GM12878 (cell line): ENCODE data around the gene TTC23. TPM values are rescaled to one million over a fixed set of nuclear protein-coding genes. Genes with fewer than 3 reads are reported as not detected.

ENCODE experiments used
- ATAC-seq: fragments of 200-7000 bp; cut with Tn5 transposase; 3 replicates; pipeline ENCODE4 v1.9.1; 2020; ENCODE audit warnings: mild to moderate bottlenecking, moderate library complexity
- BruUV-seq: library from RNA; stranded (reverse); fragments of 400-500 nt; replicated peaks from 2 replicates; lab custom pipeline; 2021; lab: Mats Ljungman, UMichigan
- CTCF ChIA-PET: fragments of 300-600 bp; sonication (Branson Sonifier 250); formaldehyde crosslinking; extraction: SDS; loops from one replicate; lab custom pipeline; 2021; ENCODE audit warnings: inconsistent platforms; lab: Yijun Ruan, JAX
- POLR2A ChIA-PET: fragments of 350-600 bp; formaldehyde crosslinking; extraction: SDS; loops from one replicate; lab custom pipeline; 2021; ENCODE audit warnings: inconsistent platforms; lab: Charles Lee
- RAD21 ChIA-PET: fragments of 300-600 bp; sonication (Branson Sonifier 250); formaldehyde crosslinking; loops from one replicate; lab custom pipeline; 2023; ENCODE audit warnings: antibody characterized with exemption; ENCODE audit not compliant: unreplicated experiment; lab: Charles Lee
- SMC1A ChIA-PET: fragments of 300-600 bp; sonication (Branson Sonifier 250); formaldehyde crosslinking; loops from one replicate; lab custom pipeline; 2023; ENCODE audit not compliant: unreplicated experiment, uncharacterized antibody; lab: Charles Lee
- DNase-seq: peaks from one replicate; pipeline ENCODE4 v3.0.0-alpha.2; 2011; ENCODE audit warnings: low read depth, low spot score
- FAIRE-seq: peaks from 3 replicates; lab custom pipeline; 2011; peaks lifted over from hg19 to GRCh38; lab: Jason Lieb, UNC
- H2AFZ ChIP-seq: 2 replicates; pipeline ENCODE4 v1.6.0; 2011; ENCODE audit warnings: low read depth, low read length, control low read depth; ENCODE audit not compliant: control insufficient read depth
- H3K27ac ChIP-seq: 2 replicates; pipeline ENCODE4 v1.5.1; 2011; ENCODE audit warnings: control low read depth; ENCODE audit not compliant: control insufficient read depth, insufficient read depth
- H3K27me3 ChIP-seq, 2 experiments: replicated peaks in 1 of 2; 2 replicates each; pipeline versions ENCODE4 v1.6.0 to v1.6.1; 2011; ENCODE audit warnings: low read length in 1 of 2; ENCODE audit not compliant: control insufficient read depth in 2 of 2, insufficient read depth in 2 of 2
- H3K36me3 ChIP-seq, 2 experiments: 2 replicates each; pipeline ENCODE4 v1.5.1; 2011; ENCODE audit warnings: low read length in 1 of 2; ENCODE audit not compliant: control insufficient read depth in 2 of 2, insufficient read depth in 2 of 2
- H3K4me1 ChIP-seq: 2 replicates; pipeline ENCODE4 v1.6.1; 2011; ENCODE audit warnings: mild to moderate bottlenecking, low read length, moderate library complexity, mixed read lengths; ENCODE audit not compliant: control insufficient read depth, insufficient read depth
- H3K4me2 ChIP-seq: 2 replicates; pipeline ENCODE4 v1.6.0; 2011; ENCODE audit warnings: control low read depth; ENCODE audit not compliant: control insufficient read depth, insufficient read depth
- H3K4me3 ChIP-seq: fragments of 200-600 bp; sonication (generic); 2 replicates; pipeline ENCODE4 v1.5.1; 2016
- H3K79me2 ChIP-seq: 2 replicates; pipeline ENCODE4 v1.6.0; 2011; ENCODE audit warnings: low read length; ENCODE audit not compliant: control insufficient read depth, insufficient read depth
- H3K9ac ChIP-seq: 2 replicates; pipeline ENCODE4 v1.8.0; 2011; ENCODE audit warnings: low read length, control low read depth, mixed read lengths; ENCODE audit not compliant: control insufficient read depth, insufficient read depth
- H3K9me3 ChIP-seq: replicated peaks from 3 replicates; pipeline ENCODE4 v1.5.1; 2011; ENCODE audit warnings: mild to moderate bottlenecking, low read length; ENCODE audit not compliant: control insufficient read depth, insufficient read depth
- H4K20me1 ChIP-seq: 2 replicates; pipeline ENCODE4 v1.6.0; 2011; ENCODE audit not compliant: control insufficient read depth, insufficient read depth
- E2F8 ChIP-seq: fragments of 450-650 bp; IDR thresholded peaks from 2 replicates; pipeline ENCODE4 v1.6.1; 2018; ENCODE audit warnings: mild to moderate bottlenecking, low read depth, moderate library complexity; ENCODE audit not compliant: partially characterized antibody
- EED ChIP-seq: sonication (generic); IDR thresholded peaks from 2 replicates; pipeline ENCODE4 v1.6.1; 2016; ENCODE audit warnings: antibody characterized with exemption, low read depth
- ESRRA ChIP-seq: IDR thresholded peaks from 2 replicates; pipeline ENCODE4 v1.6.1; 2012; ENCODE audit warnings: mild to moderate bottlenecking, low read length, improper control_type of control experiment
- JUND ChIP-seq: IDR thresholded peaks from 2 replicates; pipeline ENCODE4 v1.6.1; 2012; ENCODE audit warnings: low read depth, mild to moderate bottlenecking, low read length, improper control_type of control experiment, moderate library complexity
- NFYB ChIP-seq: IDR thresholded peaks from 2 replicates; pipeline ENCODE4 v1.6.1; 2011; ENCODE audit warnings: low read depth, mild to moderate bottlenecking, low read length, improper control_type of control experiment, moderate library complexity; ENCODE audit not compliant: insufficient read depth
- RELB ChIP-seq: fragments of 450-650 bp; IDR thresholded peaks from 2 replicates; pipeline ENCODE4 v1.6.1; 2017; ENCODE audit warnings: low read depth, mild to moderate bottlenecking, moderate library complexity
- SRF ChIP-seq, 2 experiments: IDR thresholded peaks; 2 replicates each; pipeline ENCODE4 v1.6.1; 2011; ENCODE audit warnings: low read depth in 2 of 2, low read length in 2 of 2, mild to moderate bottlenecking in 1 of 2, moderate library complexity in 1 of 2
- WRNIP1 ChIP-seq: IDR thresholded peaks from 2 replicates; pipeline ENCODE4 v1.6.1; 2011; ENCODE audit warnings: low read depth, low read length, improper control_type of control experiment, borderline replicate concordance
- ZBED1 ChIP-seq: IDR thresholded peaks from 2 replicates; pipeline ENCODE4 v1.6.1; 2016; ENCODE audit warnings: borderline replicate concordance
- WGBS: methylation state at CpG from one replicate; pipeline ENCODE4 v1.1.6; 2016; ENCODE audit warnings: low lambda C conversion rate; ENCODE audit not compliant: insufficient replicate concordance, insufficient coverage; ENCODE audit errors: missing lambda C conversion rate; 5-methylcytosine and 5-hydroxymethylcytosine counted together
- in situ Hi-C: fragments of 300-500 bp; cut with MboI; formaldehyde crosslinking; loops from 9 replicates; pipeline ENCODE4 v1.14.3; 2018; ENCODE audit warnings: mixed read lengths
- intact Hi-C: fragments of 100-400 bp; cut with micrococcal nuclease; formaldehyde crosslinking; loops from one replicate; pipeline ENCODE4 v1.14.2; 2022; ENCODE audit not compliant: unreplicated experiment
- polyA plus RNA-seq, 11 experiments: library from polyadenylated mRNA; depleted of rRNA in 4 of 11; unstranded in 6 of 11; stranded (reverse) in 5 of 11; fragments of >200 nt; fragmentation: Nextera tagmentation in 4 of 11; fragmentation: Illumina TruSeq in 1 of 11; extraction: Ambion mirVana in 4 of 11; extraction: Trizol in 1 of 11; gene quantifications; 1 replicate in 1 of 11; 2 replicates in 10 of 11; pipeline versions ENCODE4 v1.2.1 to v1.2.3, GENCODE V29; 2011 to 2016; ENCODE audit warnings: inconsistent platforms in 2 of 11, missing spikeins in 2 of 11, low read depth in 1 of 11
- total RNA-seq, 4 experiments: library from RNA; depleted of rRNA in 3 of 4; stranded (reverse); fragments of >200 nt in 3 of 4; fragmentation: Illumina TruSeq in 1 of 4; extraction: Trizol in 1 of 4; gene quantifications; 2 replicates each; pipeline versions ENCODE4 v1.2.1 to v1.2.3, GENCODE V29; 2013 to 2021
- TF ChIP-seq, protein P1 (sequence below): IDR thresholded peaks from 2 replicates; pipeline ENCODE4 v1.6.1; 2011; ENCODE audit warnings: mild to moderate bottlenecking, low read depth, low read length, moderate library complexity; ENCODE audit not compliant: insufficient replicate concordance
- TF ChIP-seq, protein P2 (sequence below): fragments of 450-650 bp; IDR thresholded peaks from 2 replicates; pipeline ENCODE4 v1.6.1; 2017; ENCODE audit warnings: borderline replicate concordance

The TTC23 gene
- total and polyA plus RNA-seq, 10 of the 15 experiments (the other 5 are each of a cell fraction or from before 2014, with no cell fraction given): 1.2 to 9.0 (median 6.5) TPM

DNA sequence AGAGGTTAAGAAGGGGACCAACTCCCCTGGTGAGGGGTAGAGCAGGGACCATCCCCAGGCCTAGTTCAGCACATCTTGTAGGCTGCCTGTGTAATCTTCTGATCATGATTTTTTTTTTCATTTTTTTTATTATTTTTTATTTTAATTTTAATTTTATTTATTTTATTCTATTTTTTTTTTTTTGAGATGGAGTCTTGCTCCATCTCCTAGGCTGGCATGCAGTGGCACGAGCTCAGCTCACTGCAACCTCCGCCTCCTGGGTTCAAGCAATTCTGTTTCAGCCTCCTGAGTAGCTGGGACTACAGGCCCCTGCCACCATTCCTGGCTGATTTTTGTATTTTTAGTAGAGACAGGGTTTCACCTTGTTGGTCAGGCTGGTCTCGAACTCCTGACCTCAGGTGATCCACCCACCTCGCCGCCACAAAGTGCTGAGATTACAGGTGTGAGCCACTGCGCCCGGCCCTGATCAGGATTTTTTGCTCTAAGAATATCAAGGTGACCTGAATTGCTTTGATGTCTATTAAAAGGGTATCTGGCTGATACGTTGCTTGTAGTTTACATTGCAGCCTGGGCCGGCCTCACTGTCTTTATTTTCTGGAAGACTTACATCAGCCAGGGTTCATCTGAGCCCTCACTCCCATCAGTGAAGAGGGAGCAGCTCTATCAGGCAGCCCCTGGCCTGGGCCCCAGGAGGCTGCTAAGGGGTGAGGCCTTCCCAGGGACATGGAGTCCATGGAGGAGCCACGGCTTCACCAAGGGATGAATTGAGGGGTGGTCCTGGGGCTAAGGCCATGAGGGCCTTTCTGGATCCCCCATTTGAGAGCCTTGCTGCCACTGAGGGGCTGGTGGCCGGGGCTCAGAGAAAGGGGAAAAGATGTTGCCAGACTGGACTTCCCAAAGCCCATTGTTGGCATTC is 133.8 kb downstream of the TTC23 start (continued):
- no peak for TF ChIP-seq E2F8
- TF ChIP-seq ZBED1: no peak
- no peak for TF ChIP-seq SRF (IDR thresholded peaks at IDR 0.05; ENCODE audit: low read depth in 2 of 2, low read length in 2 of 2)
- TF ChIP-seq ESRRA: no peak

- Histone ChIP-seq H3K9me3 (no peaks in the 10 kb centered on the region), H2AFZ (no peak overlapping the region), H3K9ac (no peak overlapping the region), H3K4me2 (no peak overlapping the region), H3K27me3 (no peaks in the 10 kb centered on the region; a peak in 1 of 4 replicates), H3K36me3 (no peaks in the 10 kb centered on the region), H3K27ac (no peak overlapping the region), H3K4me1 (no peaks in the 10 kb centered on the region), H4K20me1 (no peaks in the 10 kb centered on the region), H3K79me2 (no peaks in the 10 kb centered on the region), H3K4me3 (no peak overlapping the region)
- in situ Hi-C loops: loop anchor here (25.0 kb wide), 1 partner anchor 623 kb away; the partner anchor contains the start of gene LYSMD4
- TF ChIP-seq NFYB (no peak), JUND (no peak), RELB (no peak), WRNIP1 (no peak), EED (no peak), ESRRA (no peak)
- TF ChIP-seq, protein P1, sequence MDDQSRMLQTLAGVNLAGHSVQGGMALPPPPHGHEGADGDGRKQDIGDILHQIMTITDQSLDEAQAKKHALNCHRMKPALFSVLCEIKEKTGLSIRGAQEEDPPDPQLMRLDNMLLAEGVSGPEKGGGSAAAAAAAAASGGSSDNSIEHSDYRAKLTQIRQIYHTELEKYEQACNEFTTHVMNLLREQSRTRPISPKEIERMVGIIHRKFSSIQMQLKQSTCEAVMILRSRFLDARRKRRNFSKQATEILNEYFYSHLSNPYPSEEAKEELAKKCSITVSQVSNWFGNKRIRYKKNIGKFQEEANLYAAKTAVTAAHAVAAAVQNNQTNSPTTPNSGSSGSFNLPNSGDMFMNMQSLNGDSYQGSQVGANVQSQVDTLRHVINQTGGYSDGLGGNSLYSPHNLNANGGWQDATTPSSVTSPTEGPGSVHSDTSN: no peak
- TF ChIP-seq, protein P2, sequence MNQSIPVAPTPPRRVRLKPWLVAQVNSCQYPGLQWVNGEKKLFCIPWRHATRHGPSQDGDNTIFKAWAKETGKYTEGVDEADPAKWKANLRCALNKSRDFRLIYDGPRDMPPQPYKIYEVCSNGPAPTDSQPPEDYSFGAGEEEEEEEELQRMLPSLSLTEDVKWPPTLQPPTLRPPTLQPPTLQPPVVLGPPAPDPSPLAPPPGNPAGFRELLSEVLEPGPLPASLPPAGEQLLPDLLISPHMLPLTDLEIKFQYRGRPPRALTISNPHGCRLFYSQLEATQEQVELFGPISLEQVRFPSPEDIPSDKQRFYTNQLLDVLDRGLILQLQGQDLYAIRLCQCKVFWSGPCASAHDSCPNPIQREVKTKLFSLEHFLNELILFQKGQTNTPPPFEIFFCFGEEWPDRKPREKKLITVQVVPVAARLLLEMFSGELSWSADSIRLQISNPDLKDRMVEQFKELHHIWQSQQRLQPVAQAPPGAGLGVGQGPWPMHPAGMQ: no peak
- POLR2A ChIA-PET: no interaction called here
- ATAC-seq: no peak
- CTCF ChIA-PET: interaction anchor here (1.9 kb wide), 1 partner anchor 14 kb away, joined by 4 read pairs; no protein-coding TSS in a partner anchor
- 39% methylated on average over 12 of the region's 12 CpGs for WGBS
- FAIRE-seq: no peak
- SMC1A ChIA-PET: no interaction called here
- RAD21 ChIA-PET: no interaction called here
- DNase-seq: no peak
- intact Hi-C loops: no loop called here
- BruUV-seq: no TSS peak
Observed at GRCh38 chr15:99114511-99115299, 134.7 kb downstream of the TTC23 start.
